Measurements from ENCODE around the gene MTFR1L.

DNA sequence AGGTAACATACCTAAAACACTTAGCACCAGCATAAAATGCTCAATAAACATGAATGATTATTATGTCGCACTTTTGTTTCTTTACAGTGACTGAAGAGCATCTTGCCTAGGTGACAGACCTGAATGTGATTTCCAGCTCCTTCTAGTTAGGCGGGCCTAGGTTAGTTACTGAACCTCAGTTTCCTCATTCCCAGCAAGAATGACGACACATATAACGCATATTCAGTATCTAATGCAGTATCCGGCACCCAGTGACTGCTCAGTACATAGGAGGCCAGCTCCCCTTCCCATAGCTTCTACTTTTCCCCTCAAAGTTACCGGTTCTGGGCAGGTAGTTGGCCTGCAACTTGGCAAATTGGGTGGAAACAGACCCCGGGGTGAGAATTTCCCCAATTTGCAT, 38.7 kb downstream of the MTFR1L start:
- TF ChIP-seq, protein P1, sequence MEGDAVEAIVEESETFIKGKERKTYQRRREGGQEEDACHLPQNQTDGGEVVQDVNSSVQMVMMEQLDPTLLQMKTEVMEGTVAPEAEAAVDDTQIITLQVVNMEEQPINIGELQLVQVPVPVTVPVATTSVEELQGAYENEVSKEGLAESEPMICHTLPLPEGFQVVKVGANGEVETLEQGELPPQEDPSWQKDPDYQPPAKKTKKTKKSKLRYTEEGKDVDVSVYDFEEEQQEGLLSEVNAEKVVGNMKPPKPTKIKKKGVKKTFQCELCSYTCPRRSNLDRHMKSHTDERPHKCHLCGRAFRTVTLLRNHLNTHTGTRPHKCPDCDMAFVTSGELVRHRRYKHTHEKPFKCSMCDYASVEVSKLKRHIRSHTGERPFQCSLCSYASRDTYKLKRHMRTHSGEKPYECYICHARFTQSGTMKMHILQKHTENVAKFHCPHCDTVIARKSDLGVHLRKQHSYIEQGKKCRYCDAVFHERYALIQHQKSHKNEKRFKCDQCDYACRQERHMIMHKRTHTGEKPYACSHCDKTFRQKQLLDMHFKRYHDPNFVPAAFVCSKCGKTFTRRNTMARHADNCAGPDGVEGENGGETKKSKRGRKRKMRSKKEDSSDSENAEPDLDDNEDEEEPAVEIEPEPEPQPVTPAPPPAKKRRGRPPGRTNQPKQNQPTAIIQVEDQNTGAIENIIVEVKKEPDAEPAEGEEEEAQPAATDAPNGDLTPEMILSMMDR (optimal IDR thresholded peaks at IDR 0.05 in 1 of 3, IDR thresholded peaks at IDR 0.05 in 1 of 3, conservative IDR thresholded peaks at IDR 0.05 in 1 of 3; ENCODE audit: extremely low read depth in 1 of 3, insufficient read depth in 2 of 3, low read length in 3 of 3): no peak
- TF ChIP-seq EZH2 (IDR thresholded peaks at IDR 0.05; ENCODE audit: low read length): no peak
